Measurements from ENCODE around the gene KRTAP10-3.

KRTAP10-3 gene

DNA sequence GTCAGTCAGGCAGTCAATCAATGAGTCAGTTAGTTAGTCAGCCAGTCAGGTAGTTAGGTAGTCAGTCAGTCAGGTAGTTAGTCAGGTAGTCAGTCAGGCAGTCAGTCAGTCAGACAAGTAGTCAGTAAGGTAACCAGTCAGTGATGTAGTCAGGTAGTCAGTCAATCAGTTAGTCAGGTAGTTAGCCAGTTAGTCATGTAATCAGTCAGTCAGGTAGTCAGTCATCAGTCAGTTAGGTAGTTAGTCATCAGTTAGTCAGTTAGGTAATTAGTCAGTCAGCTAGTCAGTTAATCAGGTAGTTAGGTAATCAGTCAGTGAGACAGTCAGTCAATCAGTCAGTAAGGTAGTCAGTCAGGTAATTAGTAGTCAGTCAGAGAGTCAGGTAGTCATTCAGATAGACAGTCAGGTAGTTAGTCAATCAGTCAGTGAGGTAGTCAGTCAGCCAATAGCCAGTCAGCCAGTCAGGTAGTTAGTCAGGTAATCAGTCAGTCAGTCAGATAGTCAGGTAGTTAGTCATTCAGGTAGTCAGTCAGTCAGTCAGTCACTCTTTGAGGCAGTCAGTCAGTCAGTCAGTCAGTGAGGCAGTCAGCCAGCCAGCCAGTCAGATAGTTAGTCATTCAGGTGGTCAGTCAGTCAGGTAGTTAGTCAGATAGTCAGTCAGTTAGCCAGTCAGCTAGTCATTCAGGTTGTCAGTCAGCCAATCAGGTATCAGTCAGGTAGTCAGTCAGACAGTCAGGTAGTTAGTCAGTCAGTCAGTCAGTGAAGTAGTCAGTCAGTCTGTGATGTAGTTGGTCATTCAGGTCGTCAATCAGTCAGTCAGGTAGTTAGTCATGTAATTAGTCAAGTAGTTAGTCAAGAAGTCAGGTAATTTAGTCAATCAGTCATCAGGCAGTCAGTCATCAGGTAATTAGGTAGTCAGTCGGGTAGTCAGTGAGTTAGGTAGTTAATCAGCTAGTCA, 33.9 kb downstream of the KRTAP10-3 start:
- intact Hi-C loops (cut with DNase I) = no loop called here
- DNase-seq = no peak

DNA sequence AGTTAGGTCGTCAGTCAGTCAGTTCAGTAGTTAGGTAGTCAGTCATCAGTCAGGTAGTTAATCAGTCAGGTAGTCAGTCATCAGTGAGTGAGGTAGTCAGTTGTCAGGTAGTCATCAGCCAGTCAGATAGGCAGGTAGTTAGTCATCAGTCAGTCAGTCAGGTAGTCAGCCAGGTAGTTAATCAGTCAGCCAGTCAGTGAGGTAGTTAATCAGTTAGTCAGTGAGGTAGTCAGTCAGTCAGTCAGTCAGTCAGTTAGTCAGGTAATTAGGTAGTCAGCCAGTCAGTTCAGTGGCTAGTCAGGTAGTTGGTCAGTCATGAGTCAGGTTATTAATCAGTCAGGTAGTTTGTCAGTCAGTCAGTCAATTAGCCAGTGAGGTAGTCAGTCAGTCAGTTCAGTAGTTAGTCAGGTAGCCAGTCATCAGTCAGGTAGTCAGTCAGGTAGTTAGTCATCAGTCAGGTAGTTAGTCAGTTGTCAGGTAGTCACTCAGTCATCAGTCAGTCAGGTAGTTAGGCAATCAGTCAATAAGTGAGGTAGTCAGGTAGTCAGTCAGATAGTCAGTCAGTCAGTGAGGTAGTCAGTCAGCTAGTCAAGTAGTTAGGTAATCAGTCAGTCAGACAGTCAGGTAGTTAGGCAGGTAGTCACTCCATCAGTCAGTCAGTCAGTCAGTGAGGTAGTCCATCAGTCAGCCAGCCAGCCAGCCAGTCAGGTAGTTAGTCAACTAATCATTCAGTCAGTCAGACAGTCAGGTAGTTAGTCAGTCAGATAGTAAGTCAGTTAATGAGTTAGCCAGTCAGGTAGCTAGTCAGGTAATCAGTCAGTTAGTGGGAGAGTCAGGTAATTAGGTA, 34.8 kb downstream of the KRTAP10-3 start:
- intact Hi-C loops (cut with DNase I) = no loop called here
- peak in 1 of 42 donors; percentile 2 for DNase-seq

DNA sequence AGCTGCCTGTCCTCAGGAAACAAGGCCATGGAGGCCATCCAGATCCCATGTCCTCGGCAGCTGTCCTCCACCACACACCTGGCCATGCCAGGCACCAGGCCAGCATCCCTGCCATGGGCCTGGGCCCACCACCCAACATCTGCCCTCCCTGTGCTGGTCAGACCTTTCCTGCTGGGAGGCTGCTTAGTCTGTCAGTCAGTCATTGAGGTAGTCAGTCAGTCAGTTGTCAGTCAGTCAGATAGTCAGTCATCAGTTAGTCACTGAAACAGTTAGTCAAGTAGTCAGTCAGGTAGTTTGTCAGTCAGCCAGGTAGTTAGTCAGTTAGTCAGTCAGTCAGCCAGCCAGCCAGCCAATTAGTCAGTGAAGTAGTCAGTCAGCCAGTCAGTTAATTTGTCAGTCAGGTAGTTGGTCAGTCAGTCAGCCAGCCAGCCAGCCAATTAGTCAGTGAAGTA, 35.8 kb downstream of the KRTAP10-3 start:
- intact Hi-C loops (cut with DNase I) = no loop called here
- DNase-seq = peak in 9 of 42 donors; percentile 0 to 25 (median 8)

GRCh38 chr21:44521928-44522752, 36.5 kb downstream of the KRTAP10-3 start:
- intact Hi-C loops (cut with DNase I) = no loop called here
- peak in 11 of 42 donors; percentile 3 to 37 (median 11) for DNase-seq

GRCh38 chr21:44521301-44521927, 37.2 kb downstream of the KRTAP10-3 start:
- peak in 6 of 42 donors; percentile 1 to 33 (median 8) for DNase-seq
- intact Hi-C loops (cut with DNase I) = no loop called here

GRCh38 chr21:44520326-44521300, 38.0 kb downstream of the KRTAP10-3 start:
- peak in 8 of 42 donors; percentile 4 to 24 (median 6) for DNase-seq
- intact Hi-C loops (cut with DNase I) = no loop called here

DNA sequence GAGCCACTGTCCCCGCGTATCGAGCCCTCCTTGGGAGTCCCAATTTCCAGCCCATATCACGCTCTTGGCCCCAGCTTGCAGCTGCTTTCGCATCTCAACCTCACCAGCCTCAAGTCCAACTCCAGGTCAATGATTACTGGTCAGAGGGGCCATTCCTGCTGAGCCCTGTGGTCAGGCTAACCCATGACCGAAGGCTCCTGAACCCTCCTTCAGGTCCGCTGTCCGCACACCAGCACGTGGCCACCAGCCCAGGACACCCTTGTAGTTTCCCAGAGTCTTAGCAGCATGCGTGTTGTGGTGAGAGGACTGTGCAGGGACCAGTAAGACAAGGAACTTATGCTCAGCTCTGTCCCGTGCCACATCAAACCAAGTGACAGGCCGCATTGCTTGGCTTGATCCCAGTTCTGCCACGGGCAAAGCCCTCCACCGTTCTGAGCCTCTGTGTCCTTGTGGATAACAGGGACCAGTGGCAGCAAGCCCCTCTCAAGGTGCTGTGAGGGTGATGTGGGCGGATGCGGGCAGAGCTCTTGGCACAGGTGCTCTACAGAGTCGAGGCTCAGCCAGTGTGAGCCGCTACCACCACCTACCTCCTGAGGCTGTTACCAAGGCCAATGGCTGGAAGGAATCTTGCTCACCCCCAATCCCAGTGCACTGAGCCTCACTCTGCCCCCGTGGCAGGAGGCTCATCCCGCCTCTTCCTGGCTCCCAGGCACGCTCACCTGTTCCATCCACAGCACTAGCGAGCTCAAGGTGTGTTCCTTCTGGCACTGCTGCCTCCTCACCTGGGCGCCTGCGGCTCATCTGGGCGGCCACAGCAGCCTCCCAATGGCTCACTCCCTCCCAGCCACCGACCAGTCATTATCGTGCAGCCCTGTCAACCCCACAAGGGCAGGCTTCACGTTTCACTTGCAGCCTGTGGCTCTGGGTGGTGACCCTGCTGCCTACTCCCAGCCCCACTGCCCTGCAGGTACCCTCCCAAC, 39.0 kb downstream of the KRTAP10-3 start:
- peak in 2 of 42 donors; percentile 8 for DNase-seq
- intact Hi-C loops (cut with DNase I) = loop anchor here (10.0 kb wide), 1 partner anchor 275 kb away; no protein-coding TSS in a partner anchor

DNA sequence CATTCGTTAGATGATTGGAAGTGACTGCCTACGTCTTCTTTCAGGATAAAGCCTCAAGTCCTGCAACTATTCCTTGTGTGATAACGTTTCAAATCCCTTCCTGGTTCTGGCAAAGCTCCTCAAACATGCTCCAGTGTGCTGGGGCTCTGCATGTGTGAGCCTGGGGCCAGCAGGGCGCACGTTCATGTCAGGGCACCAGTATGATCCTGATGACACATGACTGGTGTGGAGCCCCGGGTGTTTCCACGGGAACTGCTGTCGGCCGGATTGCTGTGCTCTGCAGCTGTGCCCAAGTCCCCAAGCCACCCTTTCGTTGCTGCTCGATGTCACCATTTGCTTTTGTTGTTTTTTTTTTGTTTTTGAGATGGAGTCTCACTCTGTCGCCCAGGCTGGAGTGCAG, 39.9 kb downstream of the KRTAP10-3 start:
- no peak for DNase-seq

DNA sequence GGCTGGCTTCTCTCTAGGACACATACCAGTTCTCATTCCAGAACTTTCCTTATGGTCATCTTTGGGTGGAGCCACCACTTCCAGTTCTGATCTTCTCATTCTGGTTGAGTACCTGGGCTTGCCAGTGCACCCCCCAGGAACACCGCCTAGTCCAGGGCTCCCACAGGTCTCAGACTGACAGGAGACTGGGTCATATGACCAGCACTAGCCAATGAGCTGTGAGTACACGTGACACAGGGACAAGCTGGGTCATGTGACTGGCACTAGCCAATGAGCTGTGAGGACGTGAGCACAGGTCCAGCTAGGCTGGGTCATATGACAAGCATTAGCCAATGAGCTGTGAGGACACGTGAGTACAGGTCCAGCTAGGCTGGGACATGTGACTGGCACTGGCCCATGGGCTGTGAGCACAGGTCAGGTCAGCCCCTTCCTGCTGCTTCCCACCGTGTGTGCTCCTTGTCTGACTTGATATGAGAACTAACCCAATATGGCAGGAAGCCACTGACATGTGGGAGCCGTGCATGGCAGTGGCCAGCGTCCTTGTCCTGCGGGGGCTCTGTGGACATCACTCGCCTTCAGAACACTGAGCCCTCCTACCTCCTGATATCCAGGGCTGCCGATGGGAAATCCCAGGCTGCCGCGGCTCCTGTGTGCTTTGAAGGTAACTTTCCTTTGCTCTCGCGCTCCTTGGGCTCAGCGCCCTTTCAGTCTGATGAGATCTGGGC, 41.3 kb downstream of the KRTAP10-3 start:
- intact Hi-C loops (cut with DNase I) = loop anchor here (10.0 kb wide), 1 partner anchor 277 kb away; no protein-coding TSS in a partner anchor
- peak in 18 of 42 donors; percentile 9 to 62 (median 50) for DNase-seq

More for the DNA sequence above, 39.9 kb downstream of the KRTAP10-3 start:
- intact Hi-C loops (cut with DNase I) = loop anchor here (10.0 kb wide), 1 partner anchor 276 kb away; no protein-coding TSS in a partner anchor

- DNase-seq = no peak
- intact Hi-C loops (cut with DNase I) = loop anchor here (10.0 kb wide), 1 partner anchor 278 kb away; no protein-coding TSS in a partner anchor
These were observed 41.8 kb downstream of the KRTAP10-3 start for GRCh38 chr21:44516828-44517174.

DNA sequence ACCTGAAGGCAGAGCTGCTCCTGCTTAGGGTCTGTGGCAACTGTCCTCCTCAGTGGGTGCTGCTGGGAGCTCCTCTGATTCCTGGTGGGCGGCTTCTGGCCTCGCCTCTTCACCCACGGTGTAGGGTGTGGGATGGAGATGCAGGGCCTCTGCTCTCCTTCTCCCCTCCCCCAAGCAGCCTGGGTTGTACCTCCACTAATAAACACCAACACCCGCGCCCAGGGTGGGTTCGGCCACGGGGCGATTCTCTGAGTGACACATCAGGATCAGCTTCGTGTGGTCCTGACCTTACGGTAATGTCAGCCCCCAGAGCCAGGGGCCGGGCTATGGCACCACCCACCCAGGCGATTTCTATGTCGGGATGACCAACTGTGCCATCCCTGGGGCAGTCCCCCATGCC, 42.3 kb downstream of the KRTAP10-3 start:
- no peak for DNase-seq
- intact Hi-C loops (cut with DNase I) = loop anchor here (10.0 kb wide), 1 partner anchor 278 kb away; no protein-coding TSS in a partner anchor

DNA sequence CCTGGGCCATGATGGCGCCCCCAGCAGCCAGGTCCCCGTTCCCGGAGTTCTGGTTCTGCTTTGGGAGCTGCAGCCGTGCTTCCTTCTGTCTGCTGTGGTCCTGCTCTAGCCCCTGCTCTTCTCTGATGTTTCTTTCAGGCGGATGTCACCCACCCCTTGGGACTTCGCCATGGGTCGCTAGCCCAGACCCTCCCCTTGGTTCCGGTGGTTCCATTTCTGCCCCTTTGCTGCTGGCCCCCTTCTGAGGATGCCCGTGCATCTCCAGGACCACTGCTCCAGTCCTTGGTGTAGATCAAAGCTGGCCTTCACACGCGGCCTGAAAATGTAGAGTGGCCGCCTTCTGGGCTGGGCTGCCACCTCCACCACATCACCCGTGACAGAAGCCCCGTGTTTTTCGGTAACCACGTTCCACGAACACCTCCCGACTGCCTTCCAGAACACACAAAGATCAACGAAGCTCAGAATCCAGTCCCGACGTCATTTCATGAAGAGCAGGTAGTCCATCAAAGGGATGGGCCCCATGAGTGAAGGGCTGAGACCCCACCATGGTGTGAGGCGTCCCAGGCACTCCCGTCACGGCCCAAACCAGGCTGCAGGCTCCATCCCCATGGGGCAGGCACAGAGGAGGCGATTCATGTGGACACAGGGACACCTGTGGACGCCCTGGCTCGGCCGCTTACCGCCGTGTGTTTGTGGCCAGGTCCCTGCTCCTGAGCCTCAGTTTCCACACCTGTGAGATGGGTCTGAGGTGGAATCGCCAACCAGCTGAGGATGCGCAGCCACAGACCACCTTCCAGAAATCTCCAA, 43.0 kb downstream of the KRTAP10-3 start:
- intact Hi-C loops (cut with DNase I) = loop anchor here (10.0 kb wide), 1 partner anchor 279 kb away; no protein-coding TSS in a partner anchor
- DNase-seq = no peak

- intact Hi-C loops (cut with DNase I) = loop anchor here (10.0 kb wide), 1 partner anchor 280 kb away; no protein-coding TSS in a partner anchor
- DNase-seq = no peak
These were observed 43.7 kb downstream of the KRTAP10-3 start for GRCh38 chr21:44514746-44515358.

GRCh38 chr21:44514218-44514520, 44.4 kb downstream of the KRTAP10-3 start:
- no peak for DNase-seq
- intact Hi-C loops (cut with DNase I) = loop anchor here (10.0 kb wide), 1 partner anchor 281 kb away; no protein-coding TSS in a partner anchor

All from head of caudate nucleus (tissue), 42 donors.